SU-DHL-6 (cell line): ENCODE data around the gene PMM2.

ENCODE experiments used
- H2AFZ ChIP-seq: fragments of 200-600 bp; sonication (generic); 2 replicates; pipeline ENCODE4 v1.6.1; 2014; ENCODE audit warnings: low read depth, mild to moderate bottlenecking, moderate library complexity, mixed read lengths, antibody characterized with exemption, low read length; ENCODE audit not compliant: severe bottlenecking
- H3F3A ChIP-seq: fragments of 200-600 bp; shearing (Covaris generic); 2 replicates; pipeline ENCODE4 v1.6.0; 2016; ENCODE audit warnings: antibody characterized with exemption, mild to moderate bottlenecking; ENCODE audit not compliant: insufficient read depth
- H3K27ac ChIP-seq: fragments of 200-600 bp; sonication (generic); 2 replicates; pipeline ENCODE4 v1.5.1; 2016; ENCODE audit warnings: low read depth, mild to moderate bottlenecking, low read length, moderate library complexity, mixed read lengths
- H3K27me3 ChIP-seq: fragments of 200-600 bp; sonication (generic), shearing (Covaris generic); 2 replicates; pipeline ENCODE4 v1.6.0; 2014; ENCODE audit warnings: mild to moderate bottlenecking, low read length
- H3K36me3 ChIP-seq: fragments of 200-600 bp; sonication (generic); 2 replicates; pipeline ENCODE4 v1.6.1; 2014; ENCODE audit warnings: mild to moderate bottlenecking, low read length, mixed read lengths
- H3K4me2 ChIP-seq: fragments of 300-600, 200-600 bp; shearing (Covaris generic), sonication (generic); 2 replicates; pipeline ENCODE4 v1.6.0; 2014; ENCODE audit warnings: low read length, low read depth, mild to moderate bottlenecking; ENCODE audit not compliant: poor library complexity, severe bottlenecking
- H3K4me3 ChIP-seq: fragments of 200-600 bp; sonication (generic); 2 replicates; pipeline ENCODE4 v1.5.1; 2014; ENCODE audit warnings: antibody characterized with exemption, low read length, mild to moderate bottlenecking, mixed read lengths; ENCODE audit not compliant: insufficient read depth, poor library complexity, severe bottlenecking
- H3K79me2 ChIP-seq: fragments of 200-600 bp; sonication (generic); 2 replicates; pipeline ENCODE4 v1.6.1; 2014; ENCODE audit warnings: mild to moderate bottlenecking, low read length, moderate library complexity; ENCODE audit not compliant: insufficient read depth
- H3K9ac ChIP-seq: fragments of 200-600 bp; sonication (generic); 2 replicates; pipeline ENCODE4 v1.7.0; 2014; ENCODE audit warnings: mild to moderate bottlenecking, low read length
- H3K9me2 ChIP-seq: fragments of 200-600 bp; sonication (generic); replicated peaks from 2 replicates; pipeline ENCODE4 v1.6.1; 2014; ENCODE audit warnings: low read length; ENCODE audit not compliant: insufficient read depth
- H3K9me3 ChIP-seq: fragments of 200-600 bp; sonication (generic); 2 replicates; pipeline ENCODE4 v1.6.1; 2014; ENCODE audit warnings: low read length, mixed read lengths; ENCODE audit not compliant: insufficient read depth
- H4K20me1 ChIP-seq: fragments of 200-600 bp; sonication (generic); 2 replicates; pipeline ENCODE4 v1.6.1; 2014; ENCODE audit warnings: low read depth, mild to moderate bottlenecking, antibody characterized with exemption, low read length, moderate library complexity, mixed read lengths
- EZH2phosphoT487 ChIP-seq: fragments of 200-600 bp; sonication (generic), shearing (Covaris generic); conservative IDR thresholded peaks from 2 replicates; pipeline ENCODE4 v1.6.1; 2018; ENCODE audit warnings: mild to moderate bottlenecking, antibody characterized with exemption, low read length, moderate library complexity, mixed read lengths
- TF ChIP-seq, protein P1 (sequence below): fragments of 200-600 bp; sonication (generic); IDR thresholded peaks from one replicate; pipeline ENCODE4 v1.5.1; 2017; ENCODE audit warnings: antibody characterized with exemption, mild to moderate bottlenecking, low read length, moderate library complexity; ENCODE audit not compliant: insufficient read depth, poor library complexity, severe bottlenecking

PMM2 gene

DNA sequence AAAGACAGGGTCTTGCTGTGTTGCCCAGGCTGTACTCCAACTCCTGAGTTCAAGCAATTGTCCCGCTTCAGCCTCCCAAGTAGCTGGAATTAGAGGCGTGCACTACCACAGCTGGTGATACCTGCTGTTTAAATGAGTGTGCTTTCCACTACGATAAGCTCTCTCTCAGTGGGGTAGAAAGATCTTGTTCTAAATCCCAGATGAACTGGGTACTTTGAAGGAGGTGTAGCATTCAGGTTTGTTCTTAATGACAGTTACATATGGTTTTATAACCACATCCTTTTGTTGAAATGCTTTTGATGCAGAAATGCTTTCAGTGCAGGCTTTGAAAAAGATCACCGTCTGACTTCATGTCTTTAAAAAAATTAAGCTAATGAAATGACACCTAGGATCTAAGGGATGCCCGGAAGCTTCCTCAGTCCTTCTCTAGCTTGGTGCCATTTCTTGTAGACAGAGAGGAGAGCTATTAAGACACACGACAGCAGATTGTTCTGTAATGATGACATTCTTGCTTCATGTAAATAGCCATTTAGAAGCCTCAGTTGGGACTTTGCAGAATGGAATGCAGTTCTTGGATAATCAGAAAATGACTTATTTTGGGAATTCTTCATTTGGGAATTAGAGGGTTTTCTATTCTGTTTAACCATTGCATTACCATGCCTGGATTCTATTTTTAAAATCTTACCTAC is 19.5 kb downstream of the PMM2 start:
- Histone ChIP-seq H3K9me2 (no peaks in the 10 kb centered on the region), H3K4me2 (no peak overlapping the region), H3K4me3 (no peak overlapping the region), H3K9ac (no peak overlapping the region), H3K36me3 (peaks cover 30% of the 10 kb centered on the region), H3K9me3 (no peaks in the 10 kb centered on the region), H3K79me2 (no peaks in the 10 kb centered on the region; the same call in none of the 2 replicates), H3K27ac (no peak overlapping the region), H3K27me3 (no peaks in the 10 kb centered on the region), H2AFZ (no peak overlapping the region), H3F3A (0 out of 2 replicates have a peak, but pooled peaks cover 5% of the 10 kb centered on the region), H4K20me1 (no peaks in the 10 kb centered on the region)
- no peak for TF ChIP-seq EZH2phosphoT487
- TF ChIP-seq, protein P1, sequence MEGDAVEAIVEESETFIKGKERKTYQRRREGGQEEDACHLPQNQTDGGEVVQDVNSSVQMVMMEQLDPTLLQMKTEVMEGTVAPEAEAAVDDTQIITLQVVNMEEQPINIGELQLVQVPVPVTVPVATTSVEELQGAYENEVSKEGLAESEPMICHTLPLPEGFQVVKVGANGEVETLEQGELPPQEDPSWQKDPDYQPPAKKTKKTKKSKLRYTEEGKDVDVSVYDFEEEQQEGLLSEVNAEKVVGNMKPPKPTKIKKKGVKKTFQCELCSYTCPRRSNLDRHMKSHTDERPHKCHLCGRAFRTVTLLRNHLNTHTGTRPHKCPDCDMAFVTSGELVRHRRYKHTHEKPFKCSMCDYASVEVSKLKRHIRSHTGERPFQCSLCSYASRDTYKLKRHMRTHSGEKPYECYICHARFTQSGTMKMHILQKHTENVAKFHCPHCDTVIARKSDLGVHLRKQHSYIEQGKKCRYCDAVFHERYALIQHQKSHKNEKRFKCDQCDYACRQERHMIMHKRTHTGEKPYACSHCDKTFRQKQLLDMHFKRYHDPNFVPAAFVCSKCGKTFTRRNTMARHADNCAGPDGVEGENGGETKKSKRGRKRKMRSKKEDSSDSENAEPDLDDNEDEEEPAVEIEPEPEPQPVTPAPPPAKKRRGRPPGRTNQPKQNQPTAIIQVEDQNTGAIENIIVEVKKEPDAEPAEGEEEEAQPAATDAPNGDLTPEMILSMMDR, result no peak

DNA sequence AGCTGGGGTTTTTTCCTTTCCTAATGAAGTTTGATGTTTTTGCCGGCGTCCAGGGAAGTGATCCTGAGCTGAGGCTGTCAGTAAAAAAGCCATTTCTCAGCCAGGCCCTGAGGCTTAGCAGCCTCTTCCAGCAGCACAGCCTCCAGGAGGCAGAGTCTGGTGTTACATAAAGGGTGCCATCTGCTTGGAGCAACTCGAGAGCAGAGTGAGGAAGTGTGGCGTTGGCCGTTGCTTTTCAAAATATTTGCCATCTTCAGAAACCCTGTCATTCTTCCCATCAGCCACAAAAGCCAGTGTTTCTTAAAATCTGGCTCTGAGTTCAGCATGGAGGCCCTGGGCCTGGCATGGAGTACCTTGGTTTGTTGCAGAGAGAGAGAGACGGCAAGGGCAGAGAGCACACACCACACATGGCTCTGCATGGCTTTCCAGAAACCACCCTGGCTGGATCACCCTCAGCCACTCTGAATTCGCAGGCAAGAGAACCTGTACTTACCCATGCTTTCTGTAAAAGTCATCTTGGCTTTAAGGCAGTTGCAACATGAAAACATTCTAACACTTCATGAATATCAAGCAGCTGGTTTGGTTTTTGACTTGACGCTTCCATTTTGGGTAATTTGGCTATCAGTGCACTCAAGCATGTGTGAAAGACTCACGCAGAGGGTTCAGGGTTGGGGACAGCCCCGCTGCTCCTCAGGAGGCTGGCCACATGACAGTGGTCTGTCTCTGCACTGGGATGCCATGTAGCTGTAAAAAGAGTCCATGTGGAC is 21.0 kb downstream of the PMM2 start:
- 0 out of 2 replicates have a peak, but pooled peaks cover 5% of the 10 kb centered on the region for H3F3A ChIP-seq
- no peaks in the 10 kb centered on the region for H3K27me3 ChIP-seq
- no peak overlapping the region for H3K27ac ChIP-seq
- no peaks in the 10 kb centered on the region; the same call in none of the 2 replicates for H3K79me2 ChIP-seq
- TF ChIP-seq, protein P1, result no peak
- TF ChIP-seq EZH2phosphoT487, result no peak
- H3K9me3 ChIP-seq, result no peaks in the 10 kb centered on the region
- H2AFZ ChIP-seq, result no peak overlapping the region
- no peaks in the 10 kb centered on the region for H4K20me1 ChIP-seq
- H3K4me3 ChIP-seq, result no peak overlapping the region
- H3K4me2 ChIP-seq, result no peak overlapping the region
- no peak overlapping the region for H3K9ac ChIP-seq
- H3K36me3 ChIP-seq, result peaks cover 21% of the 10 kb centered on the region
- no peaks in the 10 kb centered on the region for H3K9me2 ChIP-seq

DNA sequence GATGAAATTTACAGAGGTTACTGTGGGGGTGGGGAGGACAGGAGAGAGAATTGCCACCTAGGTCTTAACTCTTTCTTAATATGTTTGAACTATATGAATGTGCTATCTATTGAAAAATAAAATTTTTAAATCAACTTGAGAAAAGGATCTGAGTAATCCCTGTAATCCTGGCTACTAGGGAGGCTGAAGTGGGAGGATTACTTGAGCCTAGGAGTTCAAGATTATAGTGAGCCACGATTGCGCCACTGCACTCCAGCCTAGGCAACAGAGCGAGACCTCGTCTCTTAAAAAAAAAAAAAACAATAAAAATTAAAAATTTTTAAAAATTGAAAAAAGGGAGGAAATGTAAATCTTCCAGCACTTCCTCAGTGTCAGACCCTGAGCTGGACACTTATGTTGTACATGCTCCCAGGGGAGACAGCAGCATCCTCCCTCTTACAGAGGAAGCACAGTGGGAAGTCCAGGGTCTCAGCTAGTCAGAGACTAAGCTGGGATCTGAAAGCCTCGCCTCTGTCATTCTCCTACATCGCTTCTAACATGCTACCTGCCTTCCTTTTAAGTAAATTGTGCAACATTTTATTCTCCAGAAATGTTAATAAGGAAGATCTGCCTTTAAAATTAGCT is 21.9 kb downstream of the PMM2 start:
- 0 out of 2 replicates have a peak, but pooled peaks cover 5% of the 10 kb centered on the region for H3F3A ChIP-seq
- H3K4me3 ChIP-seq, result no peak overlapping the region
- H3K4me2 ChIP-seq, result no peak overlapping the region
- H3K9me2 ChIP-seq, result no peaks in the 10 kb centered on the region
- peaks cover 25% of the 10 kb centered on the region for H3K36me3 ChIP-seq
- TF ChIP-seq EZH2phosphoT487, result no peak
- TF ChIP-seq, protein P1, result no peak
- H3K9me3 ChIP-seq, result no peaks in the 10 kb centered on the region
- no peaks in the 10 kb centered on the region for H3K27me3 ChIP-seq
- no peak overlapping the region for H3K27ac ChIP-seq
- no peak overlapping the region for H3K9ac ChIP-seq
- no peak overlapping the region for H2AFZ ChIP-seq
- H4K20me1 ChIP-seq, result no peaks in the 10 kb centered on the region
- H3K79me2 ChIP-seq, result no peaks in the 10 kb centered on the region; the same call in none of the 2 replicates
